HFFc6 (cell line): ENCODE data around the gene RNASE8. TPM values are rescaled to one million over a fixed set of nuclear protein-coding genes. Genes with fewer than 3 reads are reported as not detected.

Experiments
- DNase-seq: peaks from one replicate; pipeline ENCODE4 v3.0.0-alpha.2; 2018
- H3K27ac Mint-ChIP-seq: 2 replicates; pipeline ENCODE4 v1.8.0; 2020; ENCODE audit warnings: mild to moderate bottlenecking, mixed read lengths
- H3K27me3 Mint-ChIP-seq: 2 replicates; pipeline ENCODE4 v1.8.0; 2021; ENCODE audit warnings: mild to moderate bottlenecking, moderate library complexity, mixed read lengths; ENCODE audit not compliant: insufficient read depth
- H3K36me3 Mint-ChIP-seq: 2 replicates; pipeline ENCODE4 v1.8.0; 2021; ENCODE audit warnings: low read depth, mixed read lengths
- H3K4me1 Mint-ChIP-seq: 2 replicates; pipeline ENCODE4 v1.8.0; 2020; ENCODE audit warnings: low read depth, mixed read lengths
- H3K4me3 Mint-ChIP-seq: 2 replicates; pipeline ENCODE4 v1.8.0; 2020; ENCODE audit warnings: mild to moderate bottlenecking, moderate library complexity, mixed read lengths
- H3K9me3 Mint-ChIP-seq: 2 replicates; pipeline ENCODE4 v1.8.0; 2020; ENCODE audit warnings: mild to moderate bottlenecking, mixed read lengths
- CTCF ChIP-seq: fragments of 200-600 bp; sonication (generic); IDR thresholded peaks from 2 replicates; pipeline ENCODE4 v1.5.0; 2021; ENCODE audit warnings: antibody characterized with exemption, mild to moderate bottlenecking
- total RNA-seq, 6 experiments: library from RNA; stranded (reverse); fragmentation: NEBNext Ultra II Directional; extraction: Animal tissue kit (Norgen Biotek cat#: 25700); gene quantifications; 2 replicates in 1 of 6; 3 replicates in 5 of 6; pipeline ENCODE4 v1.2.3, GENCODE V29; 2021

Gene RNASE8
- total RNA-seq, 6 experiments from 2014 or later: not detected

GRCh38 chr14:21061347-21061668 is 3.7 kb downstream of the RNASE8 start:
- no peak for TF ChIP-seq CTCF
- Mint-ChIP-seq H3K27ac (no peak overlapping the region), H3K36me3 (no peaks in the 10 kb centered on the region), H3K4me3 (no peak overlapping the region), H3K9me3 (no peaks in the 10 kb centered on the region), H3K27me3 (peaks cover 3% of the 10 kb centered on the region), H3K4me1 (peaks cover 46% of the 10 kb centered on the region)
- DNase-seq: no peak

- Mint-ChIP-seq H3K4me1 (peaks cover 38% of the 10 kb centered on the region), H3K27ac (peak overlapping the region; percentile 33; the same call in 1 of the 2 replicates)
Observed at GRCh38 chr14:21063479-21063878, 5.9 kb downstream of the RNASE8 start.

GRCh38 chr14:21066882-21067502 is 9.4 kb downstream of the RNASE8 start:
- H3K4me1 Mint-ChIP-seq: peaks cover 40% of the 10 kb centered on the region
- no peaks in the 10 kb centered on the region for H3K9me3 Mint-ChIP-seq
- no peak overlapping the region for H3K4me3 Mint-ChIP-seq
- no peak for DNase-seq
- H3K27ac Mint-ChIP-seq: no peak overlapping the region
- H3K36me3 Mint-ChIP-seq: no peaks in the 10 kb centered on the region
- peak; percentile 42; the same call in 1 of the 2 replicates for TF ChIP-seq CTCF
- H3K27me3 Mint-ChIP-seq: peaks cover 6% of the 10 kb centered on the region

More at GRCh38 chr14:21063479-21063878, 5.9 kb downstream of the RNASE8 start:
- no peak for TF ChIP-seq CTCF
- DNase-seq: peak; percentile 66
- no peaks in the 10 kb centered on the region for H3K9me3 Mint-ChIP-seq
- peak overlapping the region; percentile 30; the same call in 1 of the 2 replicates for H3K4me3 Mint-ChIP-seq
- H3K36me3 Mint-ChIP-seq: no peaks in the 10 kb centered on the region
- H3K27me3 Mint-ChIP-seq: peaks cover 3% of the 10 kb centered on the region

- peak; percentile 38 for DNase-seq
- H3K27ac Mint-ChIP-seq: peak overlapping the region; percentile 84
- H3K4me1 Mint-ChIP-seq: peaks cover 41% of the 10 kb centered on the region
- H3K36me3 Mint-ChIP-seq: peaks cover 7% of the 10 kb centered on the region
- H3K4me3 Mint-ChIP-seq: peak overlapping the region; percentile 88
- TF ChIP-seq CTCF: peak; percentile 79
- no peaks in the 10 kb centered on the region for H3K9me3 Mint-ChIP-seq
- H3K27me3 Mint-ChIP-seq: peaks cover 4% of the 10 kb centered on the region
Observed at GRCh38 chr14:21068521-21069387, 11.1 kb downstream of the RNASE8 start.

GRCh38 chr14:21069388-21070082 is 11.9 kb downstream of the RNASE8 start:
- H3K4me3 Mint-ChIP-seq: peak overlapping the region; percentile 88
- DNase-seq: no peak
- H3K9me3 Mint-ChIP-seq: no peaks in the 10 kb centered on the region
- peaks cover 5% of the 10 kb centered on the region for H3K27me3 Mint-ChIP-seq
- H3K36me3 Mint-ChIP-seq: peaks cover 7% of the 10 kb centered on the region
- peaks cover 38% of the 10 kb centered on the region for H3K4me1 Mint-ChIP-seq
- TF ChIP-seq CTCF: no peak
- peak overlapping the region; percentile 84 for H3K27ac Mint-ChIP-seq
